K562 (cell line): Measurements from ENCODE around the gene MYPN. TPM values are rescaled to one million over a fixed set of nuclear protein-coding genes. Genes with fewer than 3 reads are reported as not detected.

ENCODE experiments used
- ATAC-seq: fragments of 200-7000 bp; cut with Tn5 transposase; 3 replicates; pipeline ENCODE4 v1.9.1; 2020; ENCODE audit warnings: moderate library complexity
- BruUV-seq: library from RNA; stranded (reverse); fragments of 400-500 nt; replicated peaks from 2 replicates; lab custom pipeline; 2021; lab: Mats Ljungman, UMichigan
- CTCF ChIA-PET: fragments of 300-600 bp; formaldehyde crosslinking; extraction: SDS; loops from one replicate; lab custom pipeline; 2021; ENCODE audit warnings: low intra/inter-chr PET ratio; lab: Yijun Ruan, JAX
- POLR2A ChIA-PET: fragments of 300-600, 350-650 bp; sonication (Branson Sonifier 250); formaldehyde crosslinking; extraction: SDS; loops from one replicate; lab custom pipeline; 2021; ENCODE audit warnings: antibody characterized with exemption, inconsistent platforms; lab: Yijun Ruan, JAX
- DNase-seq, 4 experiments: peaks; one replicate each; pipeline versions ENCODE4 v3.0.0 to v3.0.0-alpha.2; 2011 to 2018; ENCODE audit warnings: low spot score in 3 of 4, mixed read lengths in 3 of 4; ENCODE audit errors: extremely low read depth in 1 of 4
- FAIRE-seq: peaks from 2 replicates; lab custom pipeline; 2011; peaks lifted over from hg19 to GRCh38; lab: Jason Lieb, UNC
- H2AFZ ChIP-seq: 2 replicates; pipeline ENCODE4 v1.6.0; 2011; ENCODE audit warnings: low read depth, low read length, control low read depth, inconsistent platforms
- H3K27ac ChIP-seq: fragments of 200-600 bp; 3 replicates; pipeline ENCODE4 v1.8.0; 2011; ENCODE audit warnings: low read depth, mild to moderate bottlenecking, control low read depth, inconsistent platforms, low read length, moderate library complexity, mixed read lengths; ENCODE audit errors: extremely low read depth
- H3K27me3 ChIP-seq, 2 experiments: fragments of 300-600 bp in 1 of 2; 2 replicates in 1 of 2; 3 replicates in 1 of 2; pipeline versions ENCODE4 v1.6.0 to v1.8.0; 2011; ENCODE audit warnings: inconsistent platforms in 2 of 2, low read length in 2 of 2, mild to moderate bottlenecking in 1 of 2, mixed read lengths in 1 of 2, moderate library complexity in 1 of 2; ENCODE audit not compliant: control insufficient read depth in 2 of 2, insufficient read depth in 2 of 2
- H3K36me3 ChIP-seq: fragments of 300-600 bp; 3 replicates; pipeline ENCODE4 v1.8.0; 2011; ENCODE audit warnings: mild to moderate bottlenecking, low read length, inconsistent platforms; ENCODE audit not compliant: control insufficient read depth, insufficient read depth
- H3K4me1 ChIP-seq, 2 experiments: fragments of 200-600 bp in 1 of 2; replicated peaks in 1 of 2; 2 replicates in 1 of 2; 3 replicates in 1 of 2; pipeline versions ENCODE4 v1.5.1 to v1.8.0; 2011; ENCODE audit warnings: inconsistent platforms in 2 of 2, low read length in 2 of 2, mild to moderate bottlenecking in 1 of 2, mixed read lengths in 1 of 2, moderate library complexity in 1 of 2; ENCODE audit not compliant: control insufficient read depth in 2 of 2, insufficient read depth in 2 of 2
- H3K4me2 ChIP-seq: 2 replicates; pipeline ENCODE4 v1.6.1; 2011; ENCODE audit warnings: low read length, control low read depth, inconsistent platforms, mixed read lengths; ENCODE audit not compliant: insufficient read depth
- H3K4me3 ChIP-seq: fragments of 200-600 bp; sonication (generic), shearing (Covaris generic); 2 replicates; pipeline ENCODE4 v1.5.1; 2016; ENCODE audit warnings: control low read depth, inconsistent platforms
- H3K79me2 ChIP-seq: fragments of 200-600 bp; 3 replicates; pipeline ENCODE4 v1.8.0; 2011; ENCODE audit warnings: low read length, inconsistent platforms; ENCODE audit not compliant: control insufficient read depth, insufficient read depth
- H3K9ac ChIP-seq, 2 experiments: 2 replicates each; pipeline versions ENCODE4 v1.6.0 to v1.6.1; 2011; ENCODE audit warnings: low read depth in 2 of 2, low read length in 2 of 2, control low read depth in 1 of 2, inconsistent platforms in 1 of 2, mild to moderate bottlenecking in 1 of 2, mixed read lengths in 1 of 2; ENCODE audit not compliant: insufficient read depth in 1 of 2
- H3K9me1 ChIP-seq: one replicate; pipeline ENCODE4 v1.6.0; 2011; ENCODE audit warnings: inconsistent platforms, mild to moderate bottlenecking, low read length, moderate library complexity; ENCODE audit not compliant: control insufficient read depth, insufficient read depth
- H3K9me3 ChIP-seq: replicated peaks from 2 replicates; pipeline ENCODE4 v1.5.1; 2011; ENCODE audit warnings: low read depth, low read length, inconsistent platforms; ENCODE audit not compliant: control insufficient read depth, insufficient read depth
- H4K20me1 ChIP-seq: replicated peaks from 2 replicates; pipeline ENCODE4 v1.6.1; 2011; ENCODE audit warnings: low read length, inconsistent platforms, mixed read lengths; ENCODE audit not compliant: control insufficient read depth, insufficient read depth
- ELF4 ChIP-seq: fragments of 450-650 bp; formaldehyde crosslinking; IDR thresholded peaks from 2 replicates; pipeline ENCODE4 v1.4.0; 2022; ENCODE audit warnings: missing genetic modification characterization
- HDAC8 ChIP-seq: fragments of 450-650 bp; IDR thresholded peaks from 2 replicates; pipeline ENCODE4 v1.6.1; 2016; ENCODE audit warnings: mild to moderate bottlenecking, missing genetic modification characterization, moderate library complexity, missing compliant biosample characterization
- HOXB6 ChIP-seq: fragments of 250-450 bp; sonication (Bioruptor Pico); IDR thresholded peaks from 2 replicates; pipeline ENCODE4 v1.5.1; 2022; ENCODE audit warnings: mild to moderate bottlenecking, borderline replicate concordance
- KAT8 ChIP-seq: fragments of 450-650 bp; IDR thresholded peaks from 2 replicates; pipeline ENCODE4 v1.6.1; 2016; ENCODE audit warnings: low read depth, mild to moderate bottlenecking
- PPARD ChIP-seq: fragments of 250-450 bp; sonication (Bioruptor Pico); IDR thresholded peaks from 2 replicates; pipeline ENCODE4 v1.8.0; 2022; ENCODE audit warnings: inconsistent platforms, mild to moderate bottlenecking, moderate library complexity
- RAD21 ChIP-seq, 2 experiments: fragments of 250-450 bp in 1 of 2; fragments of 450-650 bp in 1 of 2; sonication (Bioruptor Pico) in 1 of 2; formaldehyde crosslinking in 1 of 2; IDR thresholded peaks in 1 of 2; conservative IDR thresholded peaks in 1 of 2; 2 replicates each; pipeline versions ENCODE4 v1.4.0 to v1.8.0; 2020 to 2022; ENCODE audit warnings: mild to moderate bottlenecking in 2 of 2, moderate library complexity in 1 of 2
- THRA ChIP-seq: fragments of 450-650 bp; IDR thresholded peaks from 2 replicates; pipeline ENCODE4 v1.6.1; 2017; ENCODE audit warnings: mild to moderate bottlenecking, moderate library complexity
- ZBTB26 ChIP-seq: fragments of 450-650 bp; formaldehyde crosslinking; IDR thresholded peaks from 2 replicates; pipeline ENCODE4 v1.4.0; 2022; ENCODE audit warnings: missing genetic modification characterization
- ZBTB40 ChIP-seq, 2 experiments: fragments of 450-650 bp in 1 of 2; sonication (generic) in 1 of 2; formaldehyde crosslinking in 1 of 2; IDR thresholded peaks; 2 replicates each; pipeline versions ENCODE4 v1.7.1 to v1.9.0; 2016 to 2022; ENCODE audit warnings: inconsistent platforms in 1 of 2, mild to moderate bottlenecking in 1 of 2, missing genetic modification reagents in 1 of 2
- WGBS: fragments of 100-300 bp; shearing (Covaris generic); methylation state at CpG from one replicate; pipeline ENCODE4 v1.1.6; 2016; ENCODE audit warnings: low coverage, mixed read lengths; ENCODE audit not compliant: insufficient coverage; ENCODE audit errors: missing lambda C conversion rate; 5-methylcytosine and 5-hydroxymethylcytosine counted together
- in situ Hi-C: fragments of 300-500 bp; cut with MboI; formaldehyde crosslinking; loops from 4 replicates; pipeline ENCODE4 v1.15.0; 2018; ENCODE audit warnings: inconsistent platforms, mixed read lengths
- intact Hi-C: fragments of 100-400 bp; cut with micrococcal nuclease; formaldehyde crosslinking; loops from 2 replicates; pipeline ENCODE4 v1.14.2; 2022
- polyA plus RNA-seq, 8 experiments: library from polyadenylated mRNA; depleted of rRNA in 4 of 8; stranded (reverse) in 5 of 8; unstranded in 3 of 8; fragments of >200 nt; fragmentation: Nextera tagmentation in 2 of 8; fragmentation: Illumina TruSeq in 1 of 8; extraction: Ambion mirVana in 2 of 8; extraction: Trizol in 1 of 8; gene quantifications; 2 replicates each; pipeline versions ENCODE4 v1.2.1 to v1.2.3, GENCODE V29; 2011 to 2014; ENCODE audit warnings: inconsistent platforms in 1 of 8, missing spikeins in 1 of 8
- total RNA-seq, 7 experiments: library from RNA; depleted of rRNA in 6 of 7; stranded (reverse); fragments of >200 nt in 6 of 7; fragmentation: Illumina TruSeq in 2 of 7; extraction: Trizol in 2 of 7; gene quantifications; 2 replicates each; pipeline versions ENCODE4 v1.2.1 to v1.2.3, GENCODE V29; 2011 to 2021; ENCODE audit warnings: low replicate concordance in 1 of 7

The MYPN gene
- total and polyA plus RNA-seq, 9 of the 15 experiments (the other 6 are each of a cell fraction or from before 2014, with no cell fraction given): not detected

- Histone ChIP-seq H3K9me1 (no peaks in the 10 kb centered on the region), H3K79me2 (no peaks in the 10 kb centered on the region), H2AFZ (no peak overlapping the region), H3K4me2 (no peak overlapping the region), H3K4me3 (no peak overlapping the region), H3K27me3 (peaks cover 3 to 10% of the 10 kb centered on the region in 2 experiments; a peak in 2 of 5 replicates), H3K27ac (no peak overlapping the region), H3K9ac (no peak overlapping the region), H3K9me3 (no peaks in the 10 kb centered on the region), H4K20me1 (no peaks in the 10 kb centered on the region), H3K36me3 (no peaks in the 10 kb centered on the region), H3K4me1 (no peaks in the 10 kb centered on the region)
- BruUV-seq: no TSS peak
- DNase-seq: peak in 1 of 4 experiments; percentile 16
- FAIRE-seq: no peak
- intact Hi-C loops: no loop called here
- ChIA-PET CTCF (no interaction called here), POLR2A (interaction anchor here (0.6 to 1.1 kb wide), 3 partner anchors 13 to 140 kb away, joined by 3 to 5 read pairs (median 4); no protein-coding TSS in a partner anchor)
- peak; percentile 91 for ATAC-seq
- 11% methylated on average over 3 of the region's 3 CpGs for WGBS
- in situ Hi-C loops: no loop called here
- TF ChIP-seq KAT8 (no peak), ZBTB26 (CRISPR knock-in tag) (no peak), HOXB6 (CRISPR knock-in tag) (no peak), ZBTB40 (IDR thresholded peaks at IDR 0.05) (peak; percentile 87), ZBTB40 (CRISPR knock-in tag; IDR thresholded peaks at IDR 0.05) (peak; percentile 93), PPARD (CRISPR knock-in tag) (no peak), HDAC8 (tag) (no peak), ELF4 (CRISPR knock-in tag) (no peak), RAD21 (CRISPR knock-in tag; conservative IDR thresholded peaks at IDR 0.05 in 1 of 2, IDR thresholded peaks at IDR 0.05 in 1 of 2) (no peak), THRA (no peak)
These were observed 114.4 kb downstream of the MYPN start for GRCh38 chr10:68223535-68224165.
